Muscle of leg (tissue), 11 donors: ENCODE results near the gene RPIA. TPM values are rescaled to one million over a fixed set of nuclear protein-coding genes. Genes with fewer than 3 reads are reported as not detected.

ENCODE experiments used
- DNase-seq: peaks from one replicate; pipeline ENCODE4 v3.0.0; 2013
- H3K27ac ChIP-seq: one replicate; pipeline ENCODE4 v1.5.1; 2013; ENCODE audit warnings: mild to moderate bottlenecking, low read length, control low read depth
- H3K27me3 ChIP-seq: one replicate; pipeline ENCODE4 v1.6.1; 2013; ENCODE audit warnings: low read length; ENCODE audit not compliant: control insufficient read depth, insufficient read depth
- H3K36me3 ChIP-seq: one replicate; pipeline ENCODE4 v1.6.1; 2013; ENCODE audit warnings: low read length; ENCODE audit not compliant: control insufficient read depth, insufficient read depth
- H3K4me1 ChIP-seq: one replicate; pipeline ENCODE4 v1.6.1; 2013; ENCODE audit warnings: low read length; ENCODE audit not compliant: control insufficient read depth, insufficient read depth
- H3K4me3 ChIP-seq: one replicate; pipeline ENCODE4 v1.5.1; 2013; ENCODE audit warnings: low read length, control low read depth
- H3K9me3 ChIP-seq: replicated peaks from 2 replicates; pipeline ENCODE4 v1.6.1; 2013; ENCODE audit warnings: low read depth, low read length; ENCODE audit not compliant: control insufficient read depth
- WGBS: methylation state at CpG from one replicate; pipeline ENCODE4 v1.1.5; 2013; ENCODE audit warnings: missing lambda C conversion rate; ENCODE audit not compliant: insufficient coverage; 5-methylcytosine and 5-hydroxymethylcytosine counted together
- polyA plus RNA-seq, 8 donors: library from polyadenylated mRNA; unstranded; fragments of 120-200 nt; gene quantifications; one replicate each; pipeline versions ENCODE4 v1.2.1 to v1.2.3, GENCODE V29; 2013; ENCODE audit warnings: inconsistent platforms in 1 of 8, low replicate concordance in 1 of 8; ENCODE audit not compliant: insufficient read length in 8 of 8, insufficient read depth in 1 of 8
- total RNA-seq: library from RNA; stranded (reverse); fragments of 120-200 nt; gene quantifications from one replicate; pipeline ENCODE4 v1.2.4, GENCODE V29; 2013

The RPIA gene
- total and polyA plus RNA-seq, 9 donors: 11.3 to 27.7 (median 23.9) TPM

DNA sequence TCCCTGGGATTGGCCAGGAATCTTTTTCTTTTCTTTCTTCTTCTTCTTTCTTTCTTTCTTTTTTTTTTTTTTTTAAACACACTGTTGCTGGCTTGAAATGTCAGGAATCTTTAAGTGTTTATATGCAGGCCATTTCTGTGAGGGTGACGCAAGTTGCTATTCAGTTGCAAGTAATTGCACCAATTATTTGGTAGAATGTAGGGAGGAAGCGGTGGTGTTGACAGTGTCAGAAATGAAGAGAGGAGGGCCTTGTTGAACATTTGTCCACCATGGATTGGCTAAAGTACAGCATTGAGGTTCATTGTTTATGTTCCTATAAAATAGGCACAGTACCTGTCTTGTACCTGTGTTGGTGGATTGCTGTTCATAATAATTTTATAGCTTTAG is 6.5 kb downstream of the RPIA start:
- WGBS: 100% methylated on average over 2 of the region's 2 CpGs
- H3K27ac ChIP-seq: no peak overlapping the region

DNA sequence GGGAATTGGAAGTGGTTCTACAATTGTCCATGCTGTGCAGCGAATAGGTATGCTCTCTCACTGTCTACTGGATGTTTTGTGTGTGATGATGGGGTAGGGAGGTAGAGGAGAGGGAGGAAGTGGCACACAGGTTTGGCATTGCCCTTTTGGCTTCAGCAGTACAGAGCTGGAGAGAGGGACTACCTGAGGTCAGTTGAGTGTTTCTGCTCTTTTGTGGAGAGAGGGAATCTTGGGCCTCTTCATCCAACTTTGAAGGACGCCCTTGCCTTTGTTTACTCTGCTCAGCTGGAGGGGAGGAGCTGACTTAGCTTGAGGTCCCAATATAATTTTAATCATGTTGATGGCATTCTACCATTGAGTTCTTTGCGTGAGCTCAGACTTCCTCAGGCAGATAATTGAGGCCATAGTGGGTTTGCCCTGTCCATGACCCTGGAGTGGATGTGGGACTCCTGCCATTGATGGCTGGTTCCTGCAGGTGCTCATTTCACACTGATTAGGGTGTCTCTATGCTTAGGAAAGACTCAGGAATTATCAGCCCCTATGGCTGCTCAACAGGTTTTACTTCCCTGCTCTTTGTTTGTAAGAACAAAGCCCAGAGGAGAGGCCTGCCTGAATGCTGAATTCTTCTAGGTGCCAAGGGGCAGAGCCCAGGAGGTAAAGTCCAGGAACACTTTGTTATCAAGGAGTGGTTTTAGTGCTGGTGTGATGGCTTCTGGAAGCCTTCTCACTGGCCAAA is 7.2 kb downstream of the RPIA start:
- Histone ChIP-seq H3K4me3 (no peak overlapping the region), H3K27ac (no peak overlapping the region), H3K27me3 (no peaks in the 10 kb centered on the region), H3K36me3 (peaks cover 20% of the 10 kb centered on the region), H3K4me1 (peaks cover under 1% of the 10 kb centered on the region), H3K9me3 (no peaks in the 10 kb centered on the region)
- no peak for DNase-seq
- WGBS: 67% methylated on average over 1 of the region's 3 CpGs

More for the DNA sequence above, 6.5 kb downstream of the RPIA start:
- Histone ChIP-seq H3K36me3 (peaks cover 20% of the 10 kb centered on the region), H3K4me3 (no peak overlapping the region), H3K4me1 (peaks cover 2% of the 10 kb centered on the region), H3K27me3 (no peaks in the 10 kb centered on the region), H3K9me3 (no peaks in the 10 kb centered on the region)
- no peak for DNase-seq

DNA sequence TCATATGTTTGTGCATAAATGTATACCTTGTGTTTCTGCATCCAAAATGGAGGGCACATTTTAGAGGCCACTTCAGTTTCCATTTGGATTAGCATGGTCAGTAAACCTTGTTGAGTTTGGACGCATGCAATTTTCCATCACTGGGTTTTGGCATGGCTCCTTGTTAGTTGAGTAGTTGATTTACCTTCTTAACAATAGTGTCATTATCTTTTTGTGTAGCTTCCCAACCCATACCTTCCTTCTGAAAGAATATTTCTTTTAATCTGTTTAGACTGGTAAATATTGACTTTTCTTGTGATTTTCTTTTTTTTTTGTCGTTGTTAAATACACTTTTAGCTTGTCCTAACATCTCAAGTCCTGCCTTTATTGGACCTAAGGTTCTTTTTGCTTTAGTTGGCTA is 15.5 kb downstream of the RPIA start:
- H3K27me3 ChIP-seq: no peaks in the 10 kb centered on the region
- H3K9me3 ChIP-seq: peaks cover 6% of the 10 kb centered on the region
- H3K27ac ChIP-seq: no peak overlapping the region
- no CpG with 5 or more reads among the region's 2 CpGs for WGBS
- H3K4me3 ChIP-seq: no peak overlapping the region
- DNase-seq: no peak
- H3K4me1 ChIP-seq: no peaks in the 10 kb centered on the region
- H3K36me3 ChIP-seq: peaks cover 6% of the 10 kb centered on the region

DNA sequence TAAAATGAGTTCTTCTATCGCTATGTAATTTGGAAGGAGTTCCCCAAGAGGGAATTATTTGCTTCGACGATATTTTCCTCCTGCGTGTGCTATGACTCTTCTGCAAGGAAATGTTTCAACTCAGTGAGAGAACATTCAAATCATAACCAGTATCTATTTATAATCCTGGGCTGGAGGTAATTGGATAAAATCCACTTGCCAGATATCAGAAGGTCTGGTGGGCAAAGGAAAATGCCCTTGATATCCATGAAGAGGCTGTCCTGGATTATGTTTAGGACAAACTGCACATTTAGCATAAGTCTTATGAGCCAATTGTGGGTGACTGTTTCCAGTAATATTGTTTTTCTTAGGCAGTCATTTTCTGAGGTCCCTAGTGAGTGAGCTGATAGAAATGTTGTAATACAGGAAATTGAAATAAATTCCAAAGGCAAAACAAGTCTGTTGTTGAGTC is 17.7 kb downstream of the RPIA start:
- Histone ChIP-seq H3K9me3 (peaks cover 6% of the 10 kb centered on the region), H3K27ac (peak overlapping the region; percentile 81), H3K4me1 (no peaks in the 10 kb centered on the region), H3K27me3 (no peaks in the 10 kb centered on the region), H3K36me3 (peaks cover 3% of the 10 kb centered on the region), H3K4me3 (no peak overlapping the region)
- peak; percentile 91 for DNase-seq
- WGBS: no CpG with 5 or more reads among the region's 4 CpGs

DNA sequence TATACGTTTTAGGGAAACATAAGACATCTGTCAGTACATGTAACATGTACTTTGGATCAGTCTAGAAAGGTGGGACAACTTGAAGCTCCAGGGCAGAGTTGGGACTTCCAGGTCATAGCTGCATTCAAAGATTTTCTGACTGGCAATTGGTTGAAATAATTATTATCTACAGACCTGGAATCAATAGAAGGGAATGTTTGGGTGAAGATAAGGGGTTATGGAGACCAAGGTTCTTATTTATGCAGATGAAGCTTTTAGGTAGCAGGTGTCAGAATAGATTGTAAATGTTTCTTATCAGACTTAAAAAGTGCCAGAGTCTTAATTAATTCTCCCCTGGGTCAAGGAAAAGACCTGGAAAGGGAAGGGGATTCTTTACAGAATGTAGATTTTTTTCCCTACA is 19.8 kb downstream of the RPIA start:
- no peak for DNase-seq
- Histone ChIP-seq H3K4me1 (no peaks in the 10 kb centered on the region), H3K27ac (no peak overlapping the region), H3K36me3 (no peaks in the 10 kb centered on the region), H3K9me3 (no peaks in the 10 kb centered on the region), H3K4me3 (no peak overlapping the region), H3K27me3 (no peaks in the 10 kb centered on the region)
- 100% methylated on average over 1 of the region's 1 CpG for WGBS

DNA sequence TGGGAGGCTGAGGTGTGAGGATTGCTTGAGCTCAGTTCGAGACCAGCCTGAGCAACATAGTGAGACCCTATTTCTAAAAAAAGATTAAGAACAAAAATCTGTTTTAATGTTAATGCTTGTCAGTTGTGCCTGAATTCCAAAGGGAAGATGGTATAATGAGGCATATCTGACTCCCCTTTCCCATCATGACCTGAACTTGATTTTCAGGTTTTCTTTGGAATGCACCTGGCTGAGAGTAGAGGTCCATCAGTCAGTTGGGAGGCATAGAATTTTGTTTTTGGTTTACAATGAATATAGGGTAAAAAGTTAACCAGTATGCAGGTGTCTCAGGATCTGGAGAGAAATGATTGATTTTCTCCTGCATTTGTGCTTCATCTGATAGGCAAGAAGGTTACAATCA is 20.4 kb downstream of the RPIA start:
- H3K4me3 ChIP-seq: no peak overlapping the region
- no peaks in the 10 kb centered on the region for H3K36me3 ChIP-seq
- no peak for DNase-seq
- H3K27ac ChIP-seq: no peak overlapping the region
- H3K4me1 ChIP-seq: no peaks in the 10 kb centered on the region
- no peaks in the 10 kb centered on the region for H3K27me3 ChIP-seq
- WGBS: no CpG with 5 or more reads among the region's 1 CpG
- H3K9me3 ChIP-seq: no peaks in the 10 kb centered on the region

DNA sequence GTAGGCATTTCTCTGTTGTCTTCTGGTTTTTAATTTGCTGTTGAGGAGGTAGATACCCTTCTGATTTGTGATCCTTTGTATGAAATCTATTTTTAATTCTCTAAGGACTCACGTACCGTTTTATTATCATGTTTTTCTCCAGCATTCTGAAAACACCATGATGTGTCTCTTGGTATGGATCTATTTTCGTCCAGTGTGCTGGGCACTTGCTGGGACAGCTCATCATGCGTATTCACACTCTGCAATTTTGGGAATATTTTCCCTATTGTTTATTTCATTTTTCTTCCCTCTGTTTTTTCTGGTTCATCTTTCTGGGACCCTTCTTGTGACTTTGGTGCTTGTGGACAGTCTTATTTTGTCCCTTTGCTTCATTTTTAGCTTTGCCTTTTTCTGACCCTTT is 21.9 kb downstream of the RPIA start:
- WGBS: no CpG with 5 or more reads among the region's 4 CpGs
- H3K27ac ChIP-seq: no peak overlapping the region

DNA sequence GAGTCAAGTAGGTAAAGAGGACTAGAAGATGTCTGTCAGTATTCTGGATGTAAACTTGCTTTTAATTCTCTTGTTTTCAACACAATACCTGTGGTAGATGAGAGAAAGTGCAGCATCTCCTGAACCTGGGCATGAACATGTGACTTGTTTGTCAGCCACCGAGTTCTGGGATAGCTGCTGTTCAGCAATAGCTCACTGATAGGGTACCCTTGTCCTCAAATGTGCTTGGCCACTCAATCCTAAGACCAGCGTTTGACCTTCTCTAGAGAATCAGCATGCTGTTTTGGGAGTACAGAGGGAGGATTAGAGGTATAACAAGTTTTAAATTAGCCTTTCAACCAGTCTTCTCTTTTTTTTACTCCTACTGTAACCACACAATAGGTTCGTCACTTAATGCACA is 23.2 kb downstream of the RPIA start:
- no peaks in the 10 kb centered on the region for H3K4me1 ChIP-seq
- no peak for DNase-seq
- no peak overlapping the region for H3K27ac ChIP-seq
- H3K36me3 ChIP-seq: no peaks in the 10 kb centered on the region
- H3K4me3 ChIP-seq: no peak overlapping the region
- H3K9me3 ChIP-seq: peaks cover 3% of the 10 kb centered on the region
- no peaks in the 10 kb centered on the region for H3K27me3 ChIP-seq
- WGBS: no CpG with 5 or more reads among the region's 3 CpGs

More for the DNA sequence above, 21.9 kb downstream of the RPIA start:
- H3K9me3 ChIP-seq: no peaks in the 10 kb centered on the region
- no peaks in the 10 kb centered on the region for H3K4me1 ChIP-seq
- no peak overlapping the region for H3K4me3 ChIP-seq
- no peaks in the 10 kb centered on the region for H3K27me3 ChIP-seq
- DNase-seq: no peak
- H3K36me3 ChIP-seq: no peaks in the 10 kb centered on the region

DNA sequence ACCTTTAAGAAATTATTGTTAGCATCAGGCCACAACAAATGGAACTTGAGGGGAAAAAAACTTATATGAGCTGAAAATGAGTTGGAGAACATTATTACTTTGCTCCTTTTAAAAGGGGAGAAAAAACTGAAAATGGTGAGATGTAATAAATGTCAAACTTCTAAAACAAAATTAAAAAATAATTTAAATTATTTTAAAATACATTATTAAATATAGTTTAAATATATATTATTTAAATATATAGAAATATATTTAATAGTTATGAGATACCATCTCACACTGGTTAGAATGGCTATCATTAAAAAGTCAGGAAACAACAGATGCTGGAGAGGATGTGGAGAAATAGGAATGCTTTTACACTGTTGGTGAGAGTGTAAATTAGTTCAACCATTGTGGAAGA is 28.9 kb downstream of the RPIA start:
- H3K4me3 ChIP-seq: no peak overlapping the region
- H3K4me1 ChIP-seq: no peaks in the 10 kb centered on the region
- DNase-seq: no peak
- no peaks in the 10 kb centered on the region for H3K36me3 ChIP-seq
- H3K27ac ChIP-seq: no peak overlapping the region
- H3K9me3 ChIP-seq: peaks cover 5% of the 10 kb centered on the region
- H3K27me3 ChIP-seq: no peaks in the 10 kb centered on the region

DNA sequence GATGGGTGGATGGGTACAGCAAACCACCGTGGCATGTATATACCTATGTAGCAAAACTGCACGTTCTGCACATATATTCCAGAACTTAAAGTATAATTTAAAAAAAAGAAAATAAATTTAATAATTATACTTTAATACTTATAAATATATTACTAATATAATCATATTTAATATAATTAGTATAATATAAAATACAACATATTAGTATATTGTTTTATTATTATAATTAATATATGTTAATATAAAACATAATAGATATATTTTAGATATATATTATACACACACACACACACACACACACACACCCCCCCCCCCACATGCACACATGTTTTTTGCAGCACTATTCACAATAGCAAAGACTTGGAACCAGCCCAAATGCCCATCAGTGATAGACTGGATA is 29.8 kb downstream of the RPIA start:
- Histone ChIP-seq H3K4me3 (no peak overlapping the region), H3K9me3 (peaks cover 5% of the 10 kb centered on the region), H3K27me3 (no peaks in the 10 kb centered on the region), H3K4me1 (no peaks in the 10 kb centered on the region), H3K36me3 (no peaks in the 10 kb centered on the region), H3K27ac (no peak overlapping the region)
- WGBS: no CpG with 5 or more reads among the region's 2 CpGs
- DNase-seq: no peak
